HG03064 (cell line): ENCODE data around the gene SCO2.

ENCODE experiments used
- ATAC-seq: cut with Tn5 transposase; IDR thresholded peaks from one replicate; pipeline ENCODE4 v1.9.1; 2021; ENCODE audit warnings: low read depth; ENCODE audit not compliant: unreplicated experiment

SCO2 gene

GRCh38 chr22:50482107-50483074, 43.0 kb downstream of the SCO2 start:
- no peak for ATAC-seq

GRCh38 chr22:50481440-50482106, 43.8 kb downstream of the SCO2 start, which contains the start of gene ADM2:
TSS of gene ADM2 (plus strand) at chr22:50481543. CDS start at chr22:50481848, 305 bp downstream.
- no peak for ATAC-seq

- ATAC-seq = no peak
These were observed 44.4 kb downstream of the SCO2 start for GRCh38 chr22:50481045-50481439.

- ATAC-seq = no peak
These were observed 45.7 kb downstream of the SCO2 start for GRCh38 chr22:50479721-50480120.

- no peak for ATAC-seq
These were observed 47.5 kb downstream of the SCO2 start for GRCh38 chr22:50477923-50478322.

GRCh38 chr22:50476868-50477267, 48.5 kb downstream of the SCO2 start:
- no peak for ATAC-seq

- ATAC-seq = no peak
These were observed 49.8 kb downstream of the SCO2 start for GRCh38 chr22:50475652-50476002.

GRCh38 chr22:50474710-50475651, 50.4 kb downstream of the SCO2 start, which contains the start of gene SBF1:
TSS of gene SBF1 (minus strand) at chr22:50475035. CDS start at chr22:50474840, 195 bp downstream.
- ATAC-seq = peak; percentile 57

GRCh38 chr22:50473855-50474671, 51.3 kb downstream of the SCO2 start:
- no peak for ATAC-seq
